NCI-H2029 (cell line): ENCODE data around the gene FAM168B.

Source experiments
- DNase-seq: peaks from one replicate; lab custom pipeline; 2025; lab: John Stamatoyannopoulos, UW

The FAM168B gene

DNA sequence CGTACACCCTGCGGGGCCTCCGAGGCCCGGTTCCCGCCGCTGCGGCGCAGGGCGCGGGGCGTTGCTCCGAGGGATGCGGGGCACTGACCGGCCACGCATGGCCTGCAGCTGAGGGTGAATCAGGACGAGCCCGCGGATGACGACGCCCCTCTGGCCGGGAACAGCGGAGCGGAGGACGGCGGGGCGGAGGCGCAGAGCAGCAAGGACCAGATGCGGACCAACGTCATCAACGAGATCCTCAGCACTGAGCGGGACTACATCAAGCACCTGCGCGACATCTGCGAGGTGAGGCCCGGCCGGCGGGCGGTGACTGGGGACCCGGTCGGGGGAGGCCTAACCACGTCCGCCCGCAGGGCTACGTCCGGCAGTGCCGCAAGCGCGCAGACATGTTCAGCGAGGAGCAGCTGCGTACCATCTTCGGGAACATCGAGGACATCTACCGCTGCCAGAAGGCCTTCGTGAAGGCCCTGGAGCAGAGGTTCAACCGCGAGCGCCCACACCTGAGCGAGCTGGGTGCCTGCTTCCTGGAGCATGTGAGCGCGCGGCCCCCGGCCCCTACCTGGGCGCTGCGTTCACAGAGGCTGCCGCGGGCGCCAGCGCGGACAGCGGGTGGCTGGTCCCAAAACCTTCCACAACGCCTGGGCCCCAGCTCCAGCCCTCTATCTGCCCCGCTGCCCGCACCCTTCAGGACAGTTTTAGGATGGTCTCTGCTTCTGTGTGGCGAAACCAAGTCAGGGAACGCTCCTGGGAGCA lies 53.2 kb downstream of the FAM168B start:
- DNase-seq, result no peak

GRCh38 chr2:131039535-131039907 lies 53.7 kb downstream of the FAM168B start:
- DNase-seq, result no peak

DNA sequence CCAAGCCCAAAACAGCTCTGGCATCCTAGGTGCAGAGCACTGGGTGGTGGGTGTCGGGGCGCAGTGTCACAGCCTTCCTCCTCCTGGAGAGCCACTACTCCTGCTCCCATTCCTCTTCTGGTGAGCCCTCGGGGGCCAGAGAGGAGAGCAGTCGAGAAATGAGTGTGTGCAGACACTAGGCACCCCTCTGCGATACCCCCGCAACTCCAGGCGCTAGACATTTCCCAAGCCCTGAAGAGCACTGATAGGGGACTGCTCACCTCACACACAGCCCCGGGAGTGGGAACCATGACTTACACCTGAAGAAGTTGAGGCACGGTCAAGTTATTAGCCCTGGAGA lies 54.2 kb downstream of the FAM168B start:
- no peak for DNase-seq

DNA sequence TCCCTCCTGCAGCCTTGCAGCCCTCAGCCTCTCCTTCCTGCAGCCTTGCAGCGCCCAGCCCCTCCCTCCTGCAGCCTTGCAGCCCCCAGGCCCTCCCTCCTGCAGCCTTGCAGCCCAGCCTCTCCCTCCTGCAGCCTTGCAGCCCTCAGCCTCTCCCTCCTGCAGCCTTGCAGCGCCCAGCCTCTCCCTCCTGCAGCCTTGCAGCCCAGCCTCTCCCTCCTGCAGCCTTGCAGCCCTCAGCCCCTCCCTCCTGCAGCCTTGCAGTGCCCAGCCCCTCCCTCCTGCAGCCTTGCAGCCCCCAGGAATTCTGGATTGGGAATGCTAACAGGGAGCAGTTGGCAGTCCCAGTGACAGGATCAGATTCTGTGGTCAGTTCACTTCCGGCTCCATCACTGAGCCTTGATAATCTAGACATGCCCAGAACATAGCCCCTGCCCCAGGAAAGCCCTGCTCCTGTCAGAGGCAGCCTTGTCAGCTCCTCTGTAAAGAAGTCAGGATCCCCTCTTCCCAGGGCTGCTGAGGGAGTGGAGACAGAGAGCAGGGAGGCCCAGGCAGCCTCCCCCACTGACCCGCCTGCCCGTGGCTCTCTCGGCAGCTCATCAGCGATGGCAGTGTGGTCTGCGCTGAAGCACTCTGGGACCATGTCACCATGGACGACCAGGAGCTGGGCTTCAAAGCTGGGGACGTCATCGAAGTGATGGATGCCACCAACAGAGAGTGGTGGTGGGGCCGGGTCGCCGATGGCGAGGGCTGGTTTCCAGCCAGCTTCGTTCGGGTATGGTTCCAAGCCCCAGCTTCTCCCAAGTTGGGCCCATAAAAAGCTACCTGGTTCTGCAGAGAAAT lies 54.8 kb downstream of the FAM168B start:
- DNase-seq, result no peak

- no peak for DNase-seq
Measured at GRCh38 chr2:131037398-131038257, 55.6 kb downstream of the FAM168B start.

GRCh38 chr2:131036696-131037397 lies 56.4 kb downstream of the FAM168B start:
- DNase-seq, result no peak

- DNase-seq, result no peak
Measured at GRCh38 chr2:131036269-131036668, 57.0 kb downstream of the FAM168B start.

DNA sequence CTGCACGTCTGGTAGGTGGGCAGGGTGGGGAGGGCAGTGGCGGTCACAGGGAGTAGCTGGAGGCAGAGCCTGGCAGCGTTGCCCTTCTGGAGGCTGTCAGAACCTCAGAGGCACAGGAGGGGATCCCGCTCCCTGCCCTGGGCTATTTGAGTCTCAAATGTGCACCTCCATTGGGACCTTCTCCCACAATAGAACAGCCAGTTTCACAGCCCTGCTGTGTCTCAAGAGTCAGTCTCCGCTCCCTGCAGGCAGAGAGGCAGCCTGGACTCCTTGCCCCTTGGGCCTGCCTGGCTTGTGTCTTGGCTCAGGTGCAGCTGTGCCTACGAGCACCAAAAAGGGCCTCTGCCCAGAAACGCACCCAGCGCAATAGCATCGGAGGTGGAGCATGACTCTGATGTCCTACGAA lies 57.4 kb downstream of the FAM168B start:
- no peak for DNase-seq

GRCh38 chr2:131035112-131035825 lies 58.0 kb downstream of the FAM168B start:
- DNase-seq, result no peak

GRCh38 chr2:131034122-131035051 lies 58.9 kb downstream of the FAM168B start:
- DNase-seq, result no peak

DNA sequence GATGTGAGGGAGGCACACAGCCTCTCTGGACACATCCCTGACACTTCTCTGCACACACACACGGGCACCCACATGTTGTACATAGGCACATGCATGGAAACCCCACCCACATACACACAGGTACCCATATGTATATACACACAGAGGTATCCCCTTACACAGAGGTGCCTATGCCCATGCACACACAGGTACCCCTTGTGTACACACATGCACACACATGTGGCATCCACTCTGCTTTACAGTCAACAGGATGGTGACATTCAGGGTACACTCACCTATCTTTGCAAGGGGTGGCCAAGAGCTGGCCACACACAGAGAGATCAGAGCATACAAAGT lies 59.5 kb downstream of the FAM168B start:
- DNase-seq, result no peak

DNA sequence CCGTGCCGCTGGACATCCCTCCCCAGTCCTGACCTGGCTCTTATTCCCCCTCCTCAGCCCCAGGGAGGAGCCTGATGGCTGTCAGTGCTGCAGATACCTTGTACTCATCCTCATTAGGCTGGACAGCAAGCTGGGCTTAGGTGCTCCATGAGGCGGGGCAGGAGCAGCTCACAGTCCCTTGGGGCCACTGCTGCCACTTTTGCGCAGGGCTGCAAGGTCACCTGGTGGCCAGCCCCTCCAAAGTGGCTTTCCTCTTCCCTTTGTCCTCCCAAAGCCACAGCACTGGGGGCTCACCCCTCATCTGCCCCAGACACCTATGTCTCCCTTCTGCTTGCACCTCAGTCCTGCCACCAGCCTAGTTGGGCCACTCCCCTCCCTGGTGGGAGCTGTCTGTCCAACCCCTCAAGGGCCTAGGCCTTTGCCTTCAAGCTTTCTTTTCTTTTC lies 60.8 kb downstream of the FAM168B start:
- no peak for DNase-seq

DNA sequence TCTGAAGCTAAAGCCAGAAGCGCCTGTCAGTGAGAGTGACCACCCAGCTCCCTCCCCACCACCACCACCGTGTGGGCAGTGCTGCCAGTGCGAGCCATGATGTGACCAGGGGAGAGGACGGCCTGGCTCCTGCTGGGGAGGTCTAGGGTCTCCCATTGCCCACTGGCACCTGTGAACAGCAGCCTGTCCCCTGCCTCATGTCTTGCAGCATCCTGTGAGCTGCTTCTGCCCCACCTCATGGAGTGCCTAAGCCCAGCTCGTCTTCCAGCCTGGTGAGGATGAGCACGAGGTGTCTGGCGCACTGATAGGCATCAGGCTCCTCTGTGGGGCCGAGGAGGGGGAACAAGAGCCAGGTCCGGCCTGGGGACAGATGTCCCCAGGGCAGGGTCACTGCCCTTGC lies 61.4 kb downstream of the FAM168B start:
- no peak for DNase-seq

GRCh38 chr2:131031431-131031841 lies 61.8 kb downstream of the FAM168B start:
- no peak for DNase-seq

- no peak for DNase-seq
Measured at GRCh38 chr2:131030478-131030971, 62.7 kb downstream of the FAM168B start.

DNA sequence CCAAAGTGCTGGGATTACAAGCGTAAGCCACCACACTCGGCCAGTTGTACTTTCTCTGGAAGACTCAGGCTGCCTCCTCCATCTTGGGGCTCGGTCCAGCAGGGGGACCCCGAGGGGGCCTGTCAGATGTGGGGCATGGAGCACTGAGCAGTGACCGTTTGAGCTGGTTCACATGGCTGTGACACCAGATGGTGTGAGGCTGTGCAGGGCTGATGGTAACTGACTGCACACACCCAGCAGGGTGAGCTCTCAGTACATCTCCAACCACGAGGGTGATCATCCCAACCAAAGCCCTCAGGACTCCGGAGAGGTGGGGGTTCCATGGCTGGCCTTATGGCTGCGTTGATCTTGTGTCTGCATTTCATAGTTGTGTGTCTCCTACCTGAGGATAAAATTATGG lies 63.4 kb downstream of the FAM168B start:
- DNase-seq, result no peak

DNA sequence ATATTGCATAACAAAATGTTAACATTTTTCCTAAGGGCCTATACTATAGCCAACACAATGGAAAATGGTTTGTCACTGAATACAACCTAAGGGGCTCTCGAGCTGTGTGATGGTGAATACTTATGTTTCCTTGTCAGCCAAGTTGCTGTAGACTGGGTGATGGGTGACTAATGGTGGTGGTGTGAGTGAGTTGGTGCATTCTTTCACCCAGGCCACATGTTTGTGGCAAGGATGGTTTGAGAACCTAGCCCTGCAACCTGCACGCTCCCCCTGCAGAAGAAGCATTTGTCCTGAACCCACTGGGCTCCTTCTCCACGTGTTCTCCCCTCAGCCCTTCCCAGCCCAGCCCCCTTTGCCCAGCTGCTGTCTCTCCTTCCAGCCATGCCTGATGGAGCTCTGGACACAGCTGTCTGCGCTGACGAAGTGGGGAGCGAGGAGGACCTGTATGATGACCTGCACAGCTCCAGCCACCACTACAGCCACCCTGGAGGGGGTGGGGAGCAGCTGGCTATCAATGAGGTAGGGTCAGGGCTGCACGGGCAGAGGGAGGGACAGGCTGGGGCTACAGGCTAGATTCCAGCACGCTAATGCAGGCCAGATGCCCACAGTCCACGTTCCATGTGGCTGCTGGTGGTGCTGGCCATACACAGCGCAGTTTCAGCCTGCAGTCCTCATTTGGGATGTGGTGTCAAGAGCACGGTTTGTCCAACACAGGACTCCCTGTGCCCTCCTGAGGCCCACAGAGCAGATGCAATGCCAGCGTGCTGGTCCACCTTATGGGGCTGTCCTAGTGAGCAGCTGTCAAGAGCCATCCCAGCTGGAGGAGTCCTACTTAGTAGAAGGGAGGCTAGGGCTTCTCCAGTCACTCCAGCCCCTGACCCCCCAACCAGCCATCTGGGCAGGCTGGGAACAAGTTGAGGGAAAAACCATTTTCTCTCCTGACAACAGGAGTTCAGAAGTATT lies 65.4 kb downstream of the FAM168B start:
- DNase-seq, result no peak

DNA sequence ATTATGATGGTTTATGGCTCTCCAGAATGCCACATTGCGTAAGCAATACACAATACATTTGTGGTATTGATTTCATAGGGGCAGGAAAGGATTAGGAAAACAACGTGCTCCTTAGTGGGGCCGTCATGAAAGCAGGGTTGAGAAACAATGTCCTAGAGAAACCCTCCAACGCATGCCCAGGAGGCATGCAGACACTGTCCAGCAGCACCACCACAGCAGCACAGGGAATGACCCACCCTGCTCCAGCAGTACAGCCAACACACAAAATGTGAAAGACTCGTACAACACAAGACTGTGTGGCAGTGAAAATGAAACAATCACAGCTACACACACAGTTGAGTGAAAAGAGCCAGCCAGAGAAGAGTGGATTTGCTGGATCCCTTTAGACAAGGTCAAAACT lies 66.3 kb downstream of the FAM168B start:
- DNase-seq, result no peak

- no peak for DNase-seq
Measured at GRCh38 chr2:131023758-131024157, 69.5 kb downstream of the FAM168B start.
